ENCODE measurements around the gene BTG2.

DNA sequence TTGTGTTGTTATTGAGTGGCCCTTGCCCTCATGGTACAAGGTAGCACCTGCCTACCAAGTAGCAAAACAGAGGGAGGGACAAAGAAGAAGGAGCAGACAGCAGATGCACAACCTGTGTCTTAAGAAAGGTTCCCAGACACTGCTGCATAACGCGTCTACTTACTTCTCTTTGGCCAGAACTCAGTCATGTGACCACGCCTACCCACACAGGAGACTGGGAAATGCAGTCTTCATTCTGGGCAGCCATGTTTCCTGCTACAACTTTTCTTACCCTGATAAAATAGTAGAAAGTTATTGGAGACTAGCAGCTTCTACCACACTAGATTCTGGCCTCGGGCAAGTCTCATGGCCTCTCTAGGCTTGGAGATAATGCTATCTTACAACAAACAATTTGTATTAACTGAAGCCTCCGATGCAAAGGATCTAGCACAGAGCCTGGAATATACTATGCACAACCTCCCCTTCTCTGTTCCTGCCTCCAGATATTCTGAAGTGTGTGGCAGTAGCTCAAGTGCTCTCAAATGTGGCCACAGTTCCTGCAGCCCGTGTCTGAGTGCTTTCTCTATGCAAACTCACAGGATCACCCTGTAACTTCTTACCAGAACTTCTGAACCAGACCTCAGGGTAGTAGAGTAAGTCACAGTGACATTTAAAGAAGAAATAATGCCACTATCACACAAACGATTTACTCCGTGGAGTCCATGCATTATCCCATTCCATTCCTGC lies 34.1 kb upstream of the BTG2 start:
- TF ChIP-seq E2F4 (CRISPR knock-in tag; IDR thresholded peaks at IDR 0.05; ENCODE audit: borderline replicate concordance, low read depth) (no peak), CTCF (IDR thresholded peaks at IDR 0.05) (no peak), ZNF396 (CRISPR knock-in tag; IDR thresholded peaks at IDR 0.05; ENCODE audit: borderline replicate concordance) (no peak), JUN (CRISPR knock-in tag; IDR thresholded peaks at IDR 0.05) (no peak), STAT6 (CRISPR knock-in tag; conservative IDR thresholded peaks at IDR 0.05; ENCODE audit: low read depth) (no peak), ATF1 (CRISPR knock-in tag; IDR thresholded peaks at IDR 0.05) (no peak), ZNF121 (CRISPR knock-in tag; IDR thresholded peaks at IDR 0.05) (no peak), ATF2 (CRISPR knock-in tag; IDR thresholded peaks at IDR 0.05; ENCODE audit: borderline replicate concordance, low read depth) (no peak)
- TF ChIP-seq, protein P1, sequence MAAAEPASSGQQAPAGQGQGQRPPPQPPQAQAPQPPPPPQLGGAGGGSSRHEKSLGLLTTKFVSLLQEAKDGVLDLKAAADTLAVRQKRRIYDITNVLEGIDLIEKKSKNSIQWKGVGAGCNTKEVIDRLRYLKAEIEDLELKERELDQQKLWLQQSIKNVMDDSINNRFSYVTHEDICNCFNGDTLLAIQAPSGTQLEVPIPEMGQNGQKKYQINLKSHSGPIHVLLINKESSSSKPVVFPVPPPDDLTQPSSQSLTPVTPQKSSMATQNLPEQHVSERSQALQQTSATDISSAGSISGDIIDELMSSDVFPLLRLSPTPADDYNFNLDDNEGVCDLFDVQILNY (CRISPR knock-in tag; IDR thresholded peaks at IDR 0.05) = no peak
- TF ChIP-seq, protein P2, sequence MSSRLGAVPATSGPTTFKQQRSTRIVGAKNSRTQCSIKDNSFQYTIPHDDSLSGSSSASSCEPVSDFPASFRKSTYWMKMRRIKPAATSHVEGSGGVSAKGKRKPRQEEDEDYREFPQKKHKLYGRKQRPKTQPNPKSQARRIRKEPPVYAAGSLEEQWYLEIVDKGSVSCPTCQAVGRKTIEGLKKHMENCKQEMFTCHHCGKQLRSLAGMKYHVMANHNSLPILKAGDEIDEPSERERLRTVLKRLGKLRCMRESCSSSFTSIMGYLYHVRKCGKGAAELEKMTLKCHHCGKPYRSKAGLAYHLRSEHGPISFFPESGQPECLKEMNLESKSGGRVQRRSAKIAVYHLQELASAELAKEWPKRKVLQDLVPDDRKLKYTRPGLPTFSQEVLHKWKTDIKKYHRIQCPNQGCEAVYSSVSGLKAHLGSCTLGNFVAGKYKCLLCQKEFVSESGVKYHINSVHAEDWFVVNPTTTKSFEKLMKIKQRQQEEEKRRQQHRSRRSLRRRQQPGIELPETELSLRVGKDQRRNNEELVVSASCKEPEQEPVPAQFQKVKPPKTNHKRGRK (CRISPR knock-in tag; IDR thresholded peaks at IDR 0.05; ENCODE audit: borderline replicate concordance) = no peak

Data from WTC11 (cell line).